HEK293 (cell line): Measurements from ENCODE around the gene NEAT1.

Experiments used
- CTCF ChIA-PET: fragments of 350-600 bp; formaldehyde crosslinking; extraction: SDS; loops from one replicate; lab custom pipeline; 2021; ENCODE audit warnings: antibody characterized with exemption; lab: Yijun Ruan, JAX
- POLR2A ChIA-PET: fragments of 300-600 bp; formaldehyde crosslinking; extraction: SDS; loops from one replicate; lab custom pipeline; 2020; ENCODE audit warnings: antibody characterized with exemption, inconsistent platforms; lab: Yijun Ruan, JAX
- H3K27ac ChIP-seq: fragments of 200-500 bp; sonication (Bioruptor generic); 2 replicates; pipeline ENCODE4 v1.5.1; 2014; ENCODE audit warnings: low read depth, low read length, control low read depth, inconsistent platforms; ENCODE audit errors: extremely low read depth
- H3K36me3 ChIP-seq, 2 experiments: fragments of 200-500 bp in 1 of 2; sonication (Bioruptor generic) in 1 of 2; 1 replicate in 1 of 2; 2 replicates in 1 of 2; pipeline ENCODE4 v1.5.1; 2014 to 2017; ENCODE audit warnings: inconsistent platforms in 2 of 2, low read length in 2 of 2; ENCODE audit not compliant: control insufficient read depth in 2 of 2, insufficient read depth in 1 of 2
- H3K4me1 ChIP-seq: fragments of 200-500 bp; sonication (Bioruptor generic); 2 replicates; pipeline ENCODE4 v1.5.1; 2014; ENCODE audit warnings: mild to moderate bottlenecking, low read length, inconsistent platforms; ENCODE audit not compliant: control insufficient read depth, insufficient read depth
- H3K4me3 ChIP-seq: 2 replicates; pipeline ENCODE4 v1.5.1; 2011; ENCODE audit warnings: low read depth, mild to moderate bottlenecking, control low read depth, low read length, moderate library complexity
- H3K9me3 ChIP-seq: fragments of 200-500 bp; sonication (Bioruptor generic); 2 replicates; pipeline ENCODE4 v1.5.1; 2014; ENCODE audit warnings: low read depth, low read length, inconsistent platforms; ENCODE audit not compliant: control insufficient read depth, insufficient read depth
- GLIS1 ChIP-seq: fragments of 450-650 bp; formaldehyde crosslinking; IDR thresholded peaks from 2 replicates; pipeline ENCODE4 v1.5.1; 2016; ENCODE audit warnings: missing biosample characterization, missing genetic modification characterization
- HOXA7 ChIP-seq: sonication (generic); formaldehyde crosslinking; IDR thresholded peaks from 2 replicates; pipeline ENCODE4 v1.8.1; 2022; ENCODE audit warnings: missing genetic modification reagents, borderline replicate concordance
- MEIS1 ChIP-seq: sonication (generic); formaldehyde crosslinking; IDR thresholded peaks from 2 replicates; pipeline ENCODE4 v1.8.1; 2022; ENCODE audit warnings: missing genetic modification reagents, mild to moderate bottlenecking, borderline replicate concordance
- SCRT2 ChIP-seq: fragments of 450-650 bp; formaldehyde crosslinking; IDR thresholded peaks from 2 replicates; pipeline ENCODE4 v1.5.1; 2016; ENCODE audit warnings: missing biosample characterization, missing genetic modification characterization
- ZBTB48 ChIP-seq: fragments of 450-650 bp; formaldehyde crosslinking; IDR thresholded peaks from 2 replicates; pipeline ENCODE4 v1.5.1; 2016; ENCODE audit warnings: missing biosample characterization, missing genetic modification characterization
- ZBTB8A ChIP-seq: fragments of 450-650 bp; formaldehyde crosslinking; IDR thresholded peaks from 2 replicates; pipeline ENCODE4 v1.5.1; 2016; ENCODE audit warnings: missing biosample characterization, missing genetic modification characterization
- ZFHX2 ChIP-seq: fragments of 450-650 bp; formaldehyde crosslinking; conservative IDR thresholded peaks from 2 replicates; pipeline ENCODE4 v1.5.1; 2016; ENCODE audit warnings: missing biosample characterization, missing genetic modification characterization
- ZIC2 ChIP-seq: fragments of 450-650 bp; formaldehyde crosslinking; IDR thresholded peaks from 2 replicates; pipeline ENCODE4 v1.5.1; 2016; ENCODE audit warnings: missing biosample characterization, missing genetic modification characterization
- ZNF132 ChIP-seq: fragments of 450-650 bp; formaldehyde crosslinking; IDR thresholded peaks from 2 replicates; pipeline ENCODE4 v1.5.1; 2017; ENCODE audit warnings: missing biosample characterization, missing genetic modification characterization, borderline replicate concordance
- ZNF221 ChIP-seq: fragments of 450-650 bp; formaldehyde crosslinking; IDR thresholded peaks from 2 replicates; pipeline ENCODE4 v1.5.1; 2017; ENCODE audit warnings: missing biosample characterization, missing genetic modification characterization, borderline replicate concordance
- ZNF311 ChIP-seq: fragments of 450-650 bp; formaldehyde crosslinking; IDR thresholded peaks from 2 replicates; pipeline ENCODE4 v1.5.1; 2017; ENCODE audit warnings: missing biosample characterization, missing genetic modification characterization, borderline replicate concordance
- ZNF354C ChIP-seq: fragments of 450-650 bp; formaldehyde crosslinking; IDR thresholded peaks from 2 replicates; pipeline ENCODE4 v1.5.1; 2016; ENCODE audit warnings: missing biosample characterization, missing genetic modification characterization, low read depth, borderline replicate concordance
- ZNF514 ChIP-seq: fragments of 450-650 bp; formaldehyde crosslinking; IDR thresholded peaks from 2 replicates; pipeline ENCODE4 v1.5.1; 2016; ENCODE audit warnings: missing biosample characterization, missing genetic modification characterization
- ZNF529 ChIP-seq: fragments of 450-650 bp; formaldehyde crosslinking; IDR thresholded peaks from 2 replicates; pipeline ENCODE4 v1.5.1; 2017; ENCODE audit warnings: missing genetic modification characterization, missing biosample characterization; ENCODE audit not compliant: insufficient replicate concordance
- ZNF548 ChIP-seq: fragments of 450-650 bp; formaldehyde crosslinking; IDR thresholded peaks from 2 replicates; pipeline ENCODE4 v1.5.1; 2016; ENCODE audit warnings: missing biosample characterization, missing genetic modification characterization
- ZNF571 ChIP-seq: fragments of 450-650 bp; formaldehyde crosslinking; IDR thresholded peaks from 2 replicates; pipeline ENCODE4 v1.5.0; 2017; ENCODE audit warnings: missing biosample characterization, missing genetic modification characterization
- ZNF624 ChIP-seq: fragments of 450-650 bp; formaldehyde crosslinking; IDR thresholded peaks from 2 replicates; pipeline ENCODE4 v1.5.1; 2017; ENCODE audit warnings: missing biosample characterization, missing genetic modification characterization
- ZNF626 ChIP-seq: fragments of 450-650 bp; sonication (Bioruptor Pico); formaldehyde crosslinking; IDR thresholded peaks from 2 replicates; pipeline ENCODE4 v1.5.1; 2018; ENCODE audit warnings: missing biosample characterization, missing genetic modification characterization, inconsistent platforms
- ZNF664 ChIP-seq: fragments of 450-650 bp; formaldehyde crosslinking; IDR thresholded peaks from 2 replicates; pipeline ENCODE4 v1.5.1; 2016; ENCODE audit warnings: missing biosample characterization, missing genetic modification characterization
- ZNF747 ChIP-seq: fragments of 450-650 bp; formaldehyde crosslinking; IDR thresholded peaks from 2 replicates; pipeline ENCODE4 v1.5.1; 2016; ENCODE audit warnings: missing biosample characterization, missing genetic modification characterization
- ZNF777 ChIP-seq: fragments of 450-650 bp; formaldehyde crosslinking; IDR thresholded peaks from 2 replicates; pipeline ENCODE4 v1.5.1; 2017; ENCODE audit warnings: missing biosample characterization, missing genetic modification characterization, borderline replicate concordance
- ZNF792 ChIP-seq: fragments of 450-650 bp; formaldehyde crosslinking; IDR thresholded peaks from 2 replicates; pipeline ENCODE4 v1.5.1; 2016; ENCODE audit warnings: missing biosample characterization, missing genetic modification characterization
- ZSCAN23 ChIP-seq: fragments of 450-650 bp; formaldehyde crosslinking; IDR thresholded peaks from 2 replicates; pipeline ENCODE4 v1.5.1; 2016; ENCODE audit warnings: missing biosample characterization, missing genetic modification characterization
- TF ChIP-seq, protein P1 (sequence below): fragments of 450-650 bp; formaldehyde crosslinking; IDR thresholded peaks from 2 replicates; pipeline ENCODE4 v1.5.1; 2016; ENCODE audit warnings: missing biosample characterization, missing genetic modification characterization
- TF ChIP-seq, protein P2 (sequence below): fragments of 450-650 bp; formaldehyde crosslinking; IDR thresholded peaks from 2 replicates; pipeline ENCODE4 v1.5.1; 2017; ENCODE audit warnings: missing biosample characterization, missing genetic modification characterization
- TF ChIP-seq, protein P3 (sequence below): fragments of 450-650 bp; formaldehyde crosslinking; IDR thresholded peaks from 2 replicates; pipeline ENCODE4 v1.5.1; 2016; ENCODE audit warnings: missing biosample characterization, missing genetic modification characterization, borderline replicate concordance

The NEAT1 gene

DNA sequence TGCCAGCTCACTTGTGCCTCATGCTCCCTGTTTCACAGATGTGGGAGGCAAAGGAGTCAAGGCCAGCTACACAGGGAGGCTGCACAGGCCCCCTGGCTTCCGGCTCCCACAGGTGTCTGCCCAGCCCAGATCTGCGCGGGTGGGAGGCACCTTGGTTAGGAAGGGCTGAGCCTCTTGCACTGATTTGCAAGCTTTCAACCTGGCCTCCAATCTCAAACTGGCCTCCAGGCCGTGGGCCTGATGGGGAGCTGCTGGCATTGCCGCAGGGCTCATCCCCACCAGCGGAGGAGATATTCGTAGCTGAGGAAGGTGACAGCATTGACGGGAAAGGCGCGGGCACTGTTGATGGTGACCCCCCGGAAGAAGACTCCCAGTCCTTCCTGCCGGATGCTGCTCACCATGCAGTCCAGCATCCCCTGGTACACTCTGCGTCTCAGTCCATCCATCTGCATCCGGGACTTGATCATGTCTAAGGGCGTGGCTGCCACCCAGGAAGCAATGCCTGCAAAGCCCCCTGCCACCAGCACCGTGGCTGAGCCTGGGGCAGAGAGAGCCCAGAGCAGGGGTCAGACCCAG, 46.4 kb upstream of the NEAT1 start:
- TF ChIP-seq ZNF777 (no peak), SCRT2 (tag by site-specific recombination) (peak; percentile 45; the same call in 1 of the 2 replicates), MEIS1 (no peak), ZFHX2 (tag by site-specific recombination) (no peak), GLIS1 (peak; percentile 54)
- TF ChIP-seq, all 188 proteins: peak for 2
- no peaks in the 10 kb centered on the region for H3K4me1 ChIP-seq
- ChIA-PET CTCF (interaction anchor here (0.6 to 1.3 kb wide), 5 partner anchors 12 to 103 kb away, joined by 3 to 4 read pairs (median 3); no protein-coding TSS in a partner anchor), POLR2A (interaction anchor here (1.2 kb wide), 1 partner anchor 46 kb away, joined by 3 read pairs; the partner anchor contains the start of gene NEAT1)
- H3K9me3 ChIP-seq: no peaks in the 10 kb centered on the region
- H3K27ac ChIP-seq: no peak overlapping the region
- H3K4me3 ChIP-seq: no peak overlapping the region
- no peaks in the 10 kb centered on the region for H3K36me3 ChIP-seq

DNA sequence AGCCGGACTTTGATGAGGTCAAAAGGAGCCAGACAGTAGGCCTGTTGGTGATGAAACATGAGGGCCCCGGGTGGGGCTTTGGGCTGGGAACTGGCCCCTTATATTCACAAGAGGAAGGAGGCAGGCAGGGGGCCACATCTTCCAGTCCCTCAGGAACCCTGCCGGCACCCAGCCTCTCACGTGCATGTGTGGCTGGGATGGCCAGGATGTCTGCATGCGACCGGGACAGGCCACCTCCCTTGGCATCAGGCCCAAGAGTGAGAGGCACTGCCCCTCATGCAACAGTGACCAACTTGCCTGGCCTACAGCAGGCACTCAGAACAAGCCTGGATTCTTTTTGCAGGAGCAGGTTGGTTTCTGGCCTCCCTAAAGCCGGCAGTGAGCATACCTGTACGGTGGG, 45.6 kb upstream of the NEAT1 start:
- Histone ChIP-seq H3K27ac (no peak overlapping the region), H3K36me3 (no peaks in the 10 kb centered on the region), H3K9me3 (no peaks in the 10 kb centered on the region)
- TF ChIP-seq ZIC2 (tag by site-specific recombination) (peak; percentile 28; the same call in 1 of the 2 replicates), ZNF132 (tag by site-specific recombination) (no peak), ZNF311 (no peak)
- TF ChIP-seq, all 188 proteins: peak for 1
- ChIA-PET CTCF (no interaction called here), POLR2A (no interaction called here)
- Histone ChIP-seq H3K4me1 (no peaks in the 10 kb centered on the region), H3K4me3 (no peak overlapping the region)

DNA sequence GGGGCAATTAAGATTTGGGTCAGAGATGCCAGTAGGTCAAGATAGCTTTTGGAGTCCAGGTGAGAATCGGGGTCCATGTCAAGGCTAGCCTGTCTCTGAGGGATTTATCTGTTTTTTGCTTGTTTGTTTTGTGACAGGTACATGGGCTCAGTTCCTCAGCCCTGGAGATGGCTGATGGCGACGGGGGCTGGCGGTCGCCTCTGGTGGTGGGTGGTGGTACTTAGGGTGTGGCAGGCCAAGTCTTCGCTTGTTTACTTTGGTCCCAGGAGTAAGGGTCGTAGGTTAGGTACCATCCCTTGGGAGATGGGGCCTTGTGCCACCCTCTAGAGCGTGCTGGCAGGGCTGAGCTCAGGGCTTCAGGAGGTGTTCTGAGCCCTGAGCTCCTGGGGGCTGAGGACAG, 44.8 kb upstream of the NEAT1 start:
- CTCF ChIA-PET: interaction anchor here (0.6 to 1.0 kb wide), 3 partner anchors 37 to 112 kb away, joined by 3 to 11 read pairs (median 4); no protein-coding TSS in a partner anchor
- POLR2A ChIA-PET: interaction anchor here (1.0 to 8.3 kb wide), 4 partner anchors 37 to 122 kb away, joined by 3 to 110 read pairs (median 6); partner anchors contain the start of genes MALAT1 and NEAT1
- Histone ChIP-seq H3K36me3 (no peaks in the 10 kb centered on the region), H3K4me1 (0 out of 2 replicates have a peak, but pooled peaks cover under 1% of the 10 kb centered on the region), H3K27ac (no peak overlapping the region), H3K4me3 (no peak overlapping the region), H3K9me3 (no peaks in the 10 kb centered on the region)
- TF ChIP-seq ZBTB8A (tag by site-specific recombination): no peak
- no peak for TF ChIP-seq ZBTB48 (tag by site-specific recombination)
- no peak for TF ChIP-seq ZSCAN23 (tag by site-specific recombination)
- TF ChIP-seq, protein P1, sequence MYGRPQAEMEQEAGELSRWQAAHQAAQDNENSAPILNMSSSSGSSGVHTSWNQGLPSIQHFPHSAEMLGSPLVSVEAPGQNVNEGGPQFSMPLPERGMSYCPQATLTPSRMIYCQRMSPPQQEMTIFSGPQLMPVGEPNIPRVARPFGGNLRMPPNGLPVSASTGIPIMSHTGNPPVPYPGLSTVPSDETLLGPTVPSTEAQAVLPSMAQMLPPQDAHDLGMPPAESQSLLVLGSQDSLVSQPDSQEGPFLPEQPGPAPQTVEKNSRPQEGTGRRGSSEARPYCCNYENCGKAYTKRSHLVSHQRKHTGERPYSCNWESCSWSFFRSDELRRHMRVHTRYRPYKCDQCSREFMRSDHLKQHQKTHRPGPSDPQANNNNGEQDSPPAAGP (tag by site-specific recombination): no peak
- TF ChIP-seq ZNF514: no peak
- TF ChIP-seq, protein P2, sequence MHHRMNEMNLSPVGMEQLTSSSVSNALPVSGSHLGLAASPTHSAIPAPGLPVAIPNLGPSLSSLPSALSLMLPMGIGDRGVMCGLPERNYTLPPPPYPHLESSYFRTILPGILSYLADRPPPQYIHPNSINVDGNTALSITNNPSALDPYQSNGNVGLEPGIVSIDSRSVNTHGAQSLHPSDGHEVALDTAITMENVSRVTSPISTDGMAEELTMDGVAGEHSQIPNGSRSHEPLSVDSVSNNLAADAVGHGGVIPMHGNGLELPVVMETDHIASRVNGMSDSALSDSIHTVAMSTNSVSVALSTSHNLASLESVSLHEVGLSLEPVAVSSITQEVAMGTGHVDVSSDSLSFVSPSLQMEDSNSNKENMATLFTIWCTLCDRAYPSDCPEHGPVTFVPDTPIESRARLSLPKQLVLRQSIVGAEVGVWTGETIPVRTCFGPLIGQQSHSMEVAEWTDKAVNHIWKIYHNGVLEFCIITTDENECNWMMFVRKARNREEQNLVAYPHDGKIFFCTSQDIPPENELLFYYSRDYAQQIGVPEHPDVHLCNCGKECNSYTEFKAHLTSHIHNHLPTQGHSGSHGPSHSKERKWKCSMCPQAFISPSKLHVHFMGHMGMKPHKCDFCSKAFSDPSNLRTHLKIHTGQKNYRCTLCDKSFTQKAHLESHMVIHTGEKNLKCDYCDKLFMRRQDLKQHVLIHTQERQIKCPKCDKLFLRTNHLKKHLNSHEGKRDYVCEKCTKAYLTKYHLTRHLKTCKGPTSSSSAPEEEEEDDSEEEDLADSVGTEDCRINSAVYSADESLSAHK (tag by site-specific recombination): no peak
- no peak for TF ChIP-seq ZNF626 (tag by site-specific recombination)
- no peak for TF ChIP-seq ZNF624
- TF ChIP-seq ZNF548 (tag by site-specific recombination): no peak
- no peak for TF ChIP-seq ZNF571 (tag by site-specific recombination)
- TF ChIP-seq ZNF664 (tag by site-specific recombination): no peak
- no peak for TF ChIP-seq ZNF747 (tag by site-specific recombination)
- TF ChIP-seq, protein P3, sequence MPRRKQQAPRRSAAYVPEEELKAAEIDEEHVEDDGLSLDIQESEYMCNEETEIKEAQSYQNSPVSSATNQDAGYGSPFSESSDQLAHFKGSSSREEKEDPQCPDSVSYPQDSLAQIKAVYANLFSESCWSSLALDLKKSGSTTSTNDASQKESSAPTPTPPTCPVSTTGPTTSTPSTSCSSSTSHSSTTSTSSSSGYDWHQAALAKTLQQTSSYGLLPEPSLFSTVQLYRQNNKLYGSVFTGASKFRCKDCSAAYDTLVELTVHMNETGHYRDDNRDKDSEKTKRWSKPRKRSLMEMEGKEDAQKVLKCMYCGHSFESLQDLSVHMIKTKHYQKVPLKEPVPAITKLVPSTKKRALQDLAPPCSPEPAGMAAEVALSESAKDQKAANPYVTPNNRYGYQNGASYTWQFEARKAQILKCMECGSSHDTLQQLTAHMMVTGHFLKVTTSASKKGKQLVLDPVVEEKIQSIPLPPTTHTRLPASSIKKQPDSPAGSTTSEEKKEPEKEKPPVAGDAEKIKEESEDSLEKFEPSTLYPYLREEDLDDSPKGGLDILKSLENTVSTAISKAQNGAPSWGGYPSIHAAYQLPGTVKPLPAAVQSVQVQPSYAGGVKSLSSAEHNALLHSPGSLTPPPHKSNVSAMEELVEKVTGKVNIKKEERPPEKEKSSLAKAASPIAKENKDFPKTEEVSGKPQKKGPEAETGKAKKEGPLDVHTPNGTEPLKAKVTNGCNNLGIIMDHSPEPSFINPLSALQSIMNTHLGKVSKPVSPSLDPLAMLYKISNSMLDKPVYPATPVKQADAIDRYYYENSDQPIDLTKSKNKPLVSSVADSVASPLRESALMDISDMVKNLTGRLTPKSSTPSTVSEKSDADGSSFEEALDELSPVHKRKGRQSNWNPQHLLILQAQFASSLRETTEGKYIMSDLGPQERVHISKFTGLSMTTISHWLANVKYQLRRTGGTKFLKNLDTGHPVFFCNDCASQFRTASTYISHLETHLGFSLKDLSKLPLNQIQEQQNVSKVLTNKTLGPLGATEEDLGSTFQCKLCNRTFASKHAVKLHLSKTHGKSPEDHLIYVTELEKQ (tag by site-specific recombination): no peak
- TF ChIP-seq HOXA7 (CRISPR knock-in tag): no peak
- no peak for TF ChIP-seq ZNF792 (tag by site-specific recombination)
- no peak for TF ChIP-seq ZNF529 (tag by site-specific recombination)
- no peak for TF ChIP-seq ZNF354C
- TF ChIP-seq ZNF221 (tag by site-specific recombination): no peak
